Parathyroid adenoma (tissue), 2 donors: ENCODE data around the gene TAF1A.

ENCODE experiments used
- H2AFZ ChIP-seq: fragments of 300-600 bp; sonication (generic); one replicate; pipeline ENCODE4 v1.7.0; 2017; ENCODE audit warnings: antibody characterized with exemption, mild to moderate bottlenecking
- H3K27ac ChIP-seq: fragments of 300-600 bp; sonication (generic); one replicate; pipeline ENCODE4 v1.7.0; 2017
- H3K27me3 ChIP-seq: fragments of 300-600 bp; sonication (generic); one replicate; pipeline ENCODE4 v1.7.0; 2017; ENCODE audit warnings: low read length; ENCODE audit not compliant: control insufficient read depth, insufficient read depth
- H3K36me3 ChIP-seq: fragments of 300-600 bp; sonication (generic); one replicate; pipeline ENCODE4 v1.7.0; 2017; ENCODE audit warnings: low read length; ENCODE audit not compliant: control insufficient read depth, insufficient read depth
- H3K4me1 ChIP-seq: fragments of 300-600 bp; sonication (generic); one replicate; pipeline ENCODE4 v1.7.0; 2017; ENCODE audit warnings: control low read depth
- H3K4me2 ChIP-seq: fragments of 300-600 bp; sonication (generic); one replicate; pipeline ENCODE4 v1.7.0; 2017; ENCODE audit warnings: low read length
- H3K4me3 ChIP-seq: fragments of 300-600 bp; sonication (generic); one replicate; pipeline ENCODE4 v1.7.0; 2017; ENCODE audit warnings: low read depth, low read length
- H3K79me2 ChIP-seq: fragments of 300-600 bp; sonication (generic); one replicate; pipeline ENCODE4 v1.7.0; 2017; ENCODE audit warnings: control low read depth
- H3K9ac ChIP-seq: fragments of 300-600 bp; sonication (generic); one replicate; pipeline ENCODE4 v1.7.0; 2017; ENCODE audit warnings: mild to moderate bottlenecking
- H3K9me3 ChIP-seq: fragments of 300-600 bp; sonication (generic); one replicate; pipeline ENCODE4 v1.7.0; 2017; ENCODE audit warnings: low read length; ENCODE audit not compliant: control insufficient read depth
- TF ChIP-seq, protein P1 (sequence below): fragments of 300-600 bp; sonication (generic); IDR thresholded peaks from one replicate; pipeline ENCODE4 v1.7.0; 2017; ENCODE audit warnings: antibody characterized with exemption, mild to moderate bottlenecking
- donor health status: primary hyperparathyroidism.

The TAF1A gene

DNA sequence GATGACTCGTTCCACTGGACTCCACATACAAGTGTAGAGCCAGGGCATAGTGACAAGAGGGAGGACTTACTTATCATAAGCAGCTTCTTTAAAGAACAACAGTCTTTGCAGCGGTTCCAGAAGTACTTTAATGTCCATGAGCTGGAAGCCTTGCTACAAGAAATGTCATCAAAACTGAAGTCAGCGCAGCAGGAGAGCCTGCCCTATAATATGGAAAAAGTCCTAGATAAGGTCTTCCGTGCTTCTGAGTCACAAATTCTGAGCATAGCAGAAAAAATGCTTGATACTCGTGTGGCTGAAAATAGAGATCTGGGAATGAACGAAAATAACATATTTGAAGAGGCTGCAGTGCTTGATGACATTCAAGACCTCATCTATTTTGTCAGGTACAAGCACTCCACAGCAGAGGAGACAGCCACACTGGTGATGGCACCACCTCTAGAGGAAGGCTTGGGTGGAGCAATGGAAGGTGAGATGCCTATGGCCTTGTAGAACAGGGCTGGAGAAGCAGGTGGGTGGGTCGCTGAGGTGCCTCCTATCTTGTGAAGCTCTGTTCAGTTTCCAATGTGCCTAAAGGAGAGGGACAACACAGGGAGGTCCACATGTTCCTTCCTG, 40.3 kb upstream of the TAF1A start:
- no peaks in the 10 kb centered on the region for H3K9me3 ChIP-seq
- TF ChIP-seq, protein P1, sequence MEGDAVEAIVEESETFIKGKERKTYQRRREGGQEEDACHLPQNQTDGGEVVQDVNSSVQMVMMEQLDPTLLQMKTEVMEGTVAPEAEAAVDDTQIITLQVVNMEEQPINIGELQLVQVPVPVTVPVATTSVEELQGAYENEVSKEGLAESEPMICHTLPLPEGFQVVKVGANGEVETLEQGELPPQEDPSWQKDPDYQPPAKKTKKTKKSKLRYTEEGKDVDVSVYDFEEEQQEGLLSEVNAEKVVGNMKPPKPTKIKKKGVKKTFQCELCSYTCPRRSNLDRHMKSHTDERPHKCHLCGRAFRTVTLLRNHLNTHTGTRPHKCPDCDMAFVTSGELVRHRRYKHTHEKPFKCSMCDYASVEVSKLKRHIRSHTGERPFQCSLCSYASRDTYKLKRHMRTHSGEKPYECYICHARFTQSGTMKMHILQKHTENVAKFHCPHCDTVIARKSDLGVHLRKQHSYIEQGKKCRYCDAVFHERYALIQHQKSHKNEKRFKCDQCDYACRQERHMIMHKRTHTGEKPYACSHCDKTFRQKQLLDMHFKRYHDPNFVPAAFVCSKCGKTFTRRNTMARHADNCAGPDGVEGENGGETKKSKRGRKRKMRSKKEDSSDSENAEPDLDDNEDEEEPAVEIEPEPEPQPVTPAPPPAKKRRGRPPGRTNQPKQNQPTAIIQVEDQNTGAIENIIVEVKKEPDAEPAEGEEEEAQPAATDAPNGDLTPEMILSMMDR: no peak
- H3K9ac ChIP-seq: no peak overlapping the region
- no peak overlapping the region for H3K4me2 ChIP-seq
- H2AFZ ChIP-seq: no peak overlapping the region
- H3K36me3 ChIP-seq: no peaks in the 10 kb centered on the region
- no peaks in the 10 kb centered on the region for H3K4me1 ChIP-seq
- no peak overlapping the region for H3K27ac ChIP-seq
- H3K27me3 ChIP-seq: no peaks in the 10 kb centered on the region
- H3K79me2 ChIP-seq: no peaks in the 10 kb centered on the region
- H3K4me3 ChIP-seq: no peak overlapping the region

DNA sequence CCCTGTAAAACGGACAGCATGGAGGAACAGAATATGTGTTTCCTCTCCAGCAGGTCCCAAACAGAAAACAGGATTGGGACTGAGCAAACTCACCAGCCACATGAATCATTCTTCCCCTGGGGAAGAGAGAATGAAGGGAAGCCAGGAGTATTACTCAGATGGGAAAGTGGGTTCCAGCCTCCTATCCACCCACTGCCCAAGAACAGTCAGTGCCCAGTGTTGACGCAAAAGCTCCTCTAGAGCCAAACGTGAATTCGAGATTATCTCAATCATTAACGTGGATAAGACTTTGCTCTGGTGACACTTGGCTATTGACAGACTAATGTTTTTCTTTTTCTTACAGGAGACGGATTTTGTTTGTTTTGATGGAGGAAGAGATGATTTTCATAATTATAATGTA, 37.5 kb upstream of the TAF1A start:
- TF ChIP-seq, protein P1: no peak
- H3K36me3 ChIP-seq: no peaks in the 10 kb centered on the region

DNA sequence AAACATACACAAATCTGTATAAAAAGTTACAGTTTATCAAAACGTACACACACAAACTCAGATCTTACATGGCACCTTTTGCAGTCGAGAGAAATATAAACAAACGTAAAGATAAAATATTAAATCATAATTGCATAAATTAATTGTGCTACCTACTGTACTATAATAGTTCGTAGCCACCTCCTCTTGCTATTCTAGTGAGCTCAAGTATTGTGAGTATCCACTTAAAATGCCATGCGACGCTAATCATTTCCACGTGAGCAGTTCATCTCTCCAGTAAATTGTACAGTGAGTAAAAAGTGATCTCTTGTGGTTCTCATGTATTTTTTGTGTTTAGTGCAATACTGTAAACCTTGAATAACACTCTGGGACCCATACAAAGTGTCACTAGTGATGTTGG, 34.5 kb upstream of the TAF1A start:
- no peak overlapping the region for H2AFZ ChIP-seq
- no peaks in the 10 kb centered on the region for H3K9me3 ChIP-seq
- no peak overlapping the region for H3K4me2 ChIP-seq
- TF ChIP-seq, protein P1: no peak
- no peaks in the 10 kb centered on the region for H3K36me3 ChIP-seq
- H3K4me3 ChIP-seq: no peak overlapping the region
- no peaks in the 10 kb centered on the region for H3K27me3 ChIP-seq
- H3K4me1 ChIP-seq: no peaks in the 10 kb centered on the region
- H3K9ac ChIP-seq: no peak overlapping the region
- no peak overlapping the region for H3K27ac ChIP-seq
- no peaks in the 10 kb centered on the region for H3K79me2 ChIP-seq

More for the DNA sequence above, 37.5 kb upstream of the TAF1A start:
- H3K4me1 ChIP-seq: no peaks in the 10 kb centered on the region
- H2AFZ ChIP-seq: no peak overlapping the region
- H3K4me2 ChIP-seq: no peak overlapping the region
- no peaks in the 10 kb centered on the region for H3K27me3 ChIP-seq
- no peaks in the 10 kb centered on the region for H3K79me2 ChIP-seq
- H3K9me3 ChIP-seq: no peaks in the 10 kb centered on the region
- H3K27ac ChIP-seq: no peak overlapping the region
- no peak overlapping the region for H3K4me3 ChIP-seq
- H3K9ac ChIP-seq: no peak overlapping the region

DNA sequence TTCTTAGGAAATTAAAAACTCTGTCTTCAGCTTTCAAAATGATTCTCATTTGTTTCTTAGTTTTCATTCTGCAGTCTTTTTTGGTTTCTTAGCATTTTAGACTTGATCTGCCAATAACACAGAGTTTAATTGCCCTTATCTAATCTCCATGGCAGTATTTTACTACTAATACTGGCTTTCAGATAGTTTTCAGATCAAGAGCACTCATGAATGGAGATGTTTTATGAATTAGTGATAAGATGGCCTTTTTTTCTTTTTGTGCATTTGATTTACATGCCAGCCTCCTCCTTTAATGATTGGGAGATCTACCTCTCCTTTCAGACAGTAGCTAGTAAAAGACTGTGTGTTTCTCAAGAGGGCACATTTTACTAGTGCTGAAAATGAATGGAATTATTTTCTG, 33.7 kb upstream of the TAF1A start:
- no peaks in the 10 kb centered on the region for H3K36me3 ChIP-seq
- H3K79me2 ChIP-seq: no peaks in the 10 kb centered on the region
- no peak overlapping the region for H2AFZ ChIP-seq
- H3K9ac ChIP-seq: no peak overlapping the region
- no peak overlapping the region for H3K4me2 ChIP-seq
- TF ChIP-seq, protein P1: no peak
- no peak overlapping the region for H3K4me3 ChIP-seq
- no peaks in the 10 kb centered on the region for H3K27me3 ChIP-seq
- no peaks in the 10 kb centered on the region for H3K9me3 ChIP-seq
- H3K4me1 ChIP-seq: no peaks in the 10 kb centered on the region
- H3K27ac ChIP-seq: no peak overlapping the region

DNA sequence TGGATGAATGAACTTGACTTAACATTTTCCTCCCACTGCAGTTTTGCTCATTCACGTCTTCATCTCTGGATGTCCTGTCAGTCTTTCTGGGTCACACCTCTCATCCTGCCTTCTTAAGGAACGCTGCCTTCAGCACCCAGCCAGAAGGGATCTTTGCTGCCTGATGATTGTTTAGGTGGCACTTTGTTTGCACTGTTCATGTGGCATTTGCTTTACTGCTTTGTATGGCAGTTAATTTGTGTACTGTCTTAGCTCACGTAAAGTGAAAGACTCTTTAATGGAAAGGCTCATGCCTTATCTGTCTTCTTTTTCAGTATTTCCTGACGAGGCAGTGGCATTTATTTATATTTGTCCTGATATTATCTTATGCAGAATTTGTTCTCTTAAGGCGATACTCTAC, 33.0 kb upstream of the TAF1A start:
- Histone ChIP-seq H3K36me3 (no peaks in the 10 kb centered on the region), H3K9me3 (no peaks in the 10 kb centered on the region), H3K4me2 (no peak overlapping the region), H2AFZ (no peak overlapping the region), H3K27me3 (no peaks in the 10 kb centered on the region), H3K27ac (no peak overlapping the region), H3K4me1 (no peaks in the 10 kb centered on the region), H3K4me3 (no peak overlapping the region), H3K79me2 (no peaks in the 10 kb centered on the region), H3K9ac (no peak overlapping the region)
- TF ChIP-seq, protein P1: no peak
